GM19438 (cell line): ENCODE data around the gene HSBP1L1.
"Not testable (repeated sequence)": the region's sequence is repeated elsewhere in the genome, so short reads cannot be mapped to it uniquely, and the experiment has no call there.

Source experiments
- ATAC-seq: cut with Tn5 transposase; IDR thresholded peaks from one replicate; pipeline ENCODE4 v1.9.1; 2021; ENCODE audit warnings: low read depth; ENCODE audit not compliant: unreplicated experiment

The HSBP1L1 gene

GRCh38 chr18:79982736-79983135, 18.3 kb downstream of the HSBP1L1 start:
- no peak for ATAC-seq

GRCh38 chr18:79983253-79983652, 18.8 kb downstream of the HSBP1L1 start:
- no peak for ATAC-seq

- no peak for ATAC-seq
Observed at GRCh38 chr18:79983793-79984192, 19.4 kb downstream of the HSBP1L1 start.

GRCh38 chr18:79985172-79985571, 20.7 kb downstream of the HSBP1L1 start:
- no peak for ATAC-seq

- ATAC-seq = no peak
Observed at GRCh38 chr18:79986726-79987125, 22.3 kb downstream of the HSBP1L1 start.

GRCh38 chr18:79987566-79987965, 23.1 kb downstream of the HSBP1L1 start:
- ATAC-seq = no peak

GRCh38 chr18:79988071-79988450, 23.6 kb downstream of the HSBP1L1 start:
- peak; percentile 65 for ATAC-seq

GRCh38 chr18:79988451-79989194, 24.2 kb downstream of the HSBP1L1 start, which contains the start of gene TXNL4A:
TSS of gene TXNL4A (minus strand) at chr18:79988563. CDS start at chr18:79988392, 171 bp downstream.
- peak; percentile 97 for ATAC-seq

- ATAC-seq = no peak
Observed at GRCh38 chr18:79989195-79989497, 24.7 kb downstream of the HSBP1L1 start.

- ATAC-seq = no peak
Observed at GRCh38 chr18:79991494-79991893, 27.1 kb downstream of the HSBP1L1 start.

GRCh38 chr18:79999701-80000100, 35.3 kb downstream of the HSBP1L1 start:
- ATAC-seq = not testable (repeated sequence)

GRCh38 chr18:80000877-80001276, 36.4 kb downstream of the HSBP1L1 start:
- ATAC-seq = no peak

- ATAC-seq = no peak
Observed at GRCh38 chr18:80002468-80002867, 38.0 kb downstream of the HSBP1L1 start.

- no peak for ATAC-seq
Observed at GRCh38 chr18:80004600-80005342, 40.3 kb downstream of the HSBP1L1 start.

- no peak for ATAC-seq
Observed at GRCh38 chr18:80006724-80007123, 42.3 kb downstream of the HSBP1L1 start.

- no peak for ATAC-seq
Observed at GRCh38 chr18:80009661-80010550, 45.5 kb downstream of the HSBP1L1 start.

- ATAC-seq = no peak
Observed at GRCh38 chr18:80010551-80010906, 46.1 kb downstream of the HSBP1L1 start.

- ATAC-seq = not testable (repeated sequence)
Observed at GRCh38 chr18:80011496-80012137, 47.2 kb downstream of the HSBP1L1 start.

- ATAC-seq = no peak
Observed at GRCh38 chr18:80012714-80013113, 48.3 kb downstream of the HSBP1L1 start.
